C4-2B (cell line): ENCODE data around the gene USP31.

Experiments used
- H3K27ac ChIP-seq: fragments of 450-650 bp; 2 replicates; pipeline ENCODE4 v1.5.1; 2017
- CTCF ChIP-seq: fragments of 450-650 bp; conservative IDR thresholded peaks from 2 replicates; pipeline ENCODE4 v1.5.1; 2017; ENCODE audit warnings: mild to moderate bottlenecking
- ZFX ChIP-seq: fragments of 450-650 bp; IDR thresholded peaks from 2 replicates; pipeline ENCODE4 v1.6.1; 2017

The USP31 gene

DNA sequence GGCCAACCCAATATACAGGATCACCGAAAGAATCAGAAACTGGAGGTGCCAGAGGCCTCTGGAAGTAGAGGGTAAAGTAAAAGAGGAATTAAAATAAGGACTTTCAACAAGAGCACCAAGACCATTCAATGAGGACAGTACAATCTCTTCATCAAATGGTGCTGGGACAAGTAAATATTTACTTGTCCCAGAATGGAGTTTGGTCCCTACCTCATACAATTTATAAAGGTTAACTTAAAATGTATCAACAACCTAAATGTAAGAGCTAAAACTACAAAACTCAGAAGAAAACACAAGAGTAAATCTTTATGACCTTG lies 56.5 kb downstream of the USP31 start:
- TF ChIP-seq ZFX, result no peak
- TF ChIP-seq CTCF, result no peak
- H3K27ac ChIP-seq, result no peak overlapping the region

- H3K27ac ChIP-seq, result no peak overlapping the region
- no peak for TF ChIP-seq ZFX
Observed at GRCh38 chr16:23092072-23092800, 57.0 kb downstream of the USP31 start.

GRCh38 chr16:23089111-23089510 lies 60.1 kb downstream of the USP31 start:
- TF ChIP-seq CTCF, result no peak
- TF ChIP-seq ZFX, result no peak

GRCh38 chr16:23088018-23088417 lies 61.2 kb downstream of the USP31 start:
- TF ChIP-seq CTCF (no peak), ZFX (no peak)
- H3K27ac ChIP-seq, result no peak overlapping the region

More at GRCh38 chr16:23089111-23089510, 60.1 kb downstream of the USP31 start:
- no peak overlapping the region for H3K27ac ChIP-seq

DNA sequence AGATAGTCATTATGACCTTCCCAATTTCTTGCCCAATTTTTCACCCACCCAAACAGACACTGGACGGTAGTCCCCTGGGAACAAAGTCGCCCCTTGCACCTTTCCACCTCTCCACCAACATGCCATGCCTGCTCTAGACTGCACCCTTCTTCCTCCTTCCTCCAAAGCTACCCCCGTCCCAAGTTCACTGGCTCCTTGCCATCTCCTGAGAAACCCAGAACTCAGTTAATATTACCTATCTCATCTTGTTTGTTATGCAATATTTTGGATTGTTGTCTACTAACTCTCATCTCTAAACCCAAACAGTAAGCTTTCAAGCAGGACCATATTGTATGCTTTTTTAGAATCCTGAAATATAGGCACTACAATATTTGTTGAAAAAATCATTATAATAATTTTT lies 63.3 kb downstream of the USP31 start:
- TF ChIP-seq CTCF, result no peak
- TF ChIP-seq ZFX, result no peak
- H3K27ac ChIP-seq, result no peak overlapping the region

DNA sequence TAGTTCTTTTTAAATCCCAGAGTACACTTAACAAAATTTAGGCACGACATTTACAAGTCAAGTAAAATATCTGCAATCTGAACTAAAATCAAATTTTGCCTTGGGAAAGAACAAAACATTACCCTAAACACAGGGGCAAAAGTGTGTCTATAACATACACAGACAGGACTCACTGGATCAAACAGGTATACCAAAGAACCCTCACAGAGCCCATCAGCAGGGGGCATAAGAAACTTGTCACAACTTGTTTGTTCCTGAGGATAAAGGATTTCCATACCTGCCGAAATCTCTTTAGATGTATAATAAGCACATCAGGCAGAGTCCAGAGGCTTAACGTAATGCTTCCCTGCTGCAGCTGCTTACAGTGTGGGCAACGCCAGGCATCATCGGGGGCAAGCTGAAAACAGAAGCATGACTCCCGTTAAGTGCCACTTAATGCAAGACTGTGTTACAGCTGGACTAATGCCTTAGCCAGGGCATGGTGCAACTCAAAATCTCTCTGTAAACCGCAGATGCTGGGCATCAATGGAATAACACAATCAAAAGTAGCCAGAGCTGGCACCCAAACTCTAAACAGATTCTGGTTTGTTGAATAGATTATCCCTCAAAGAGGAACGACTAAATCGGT lies 67.0 kb downstream of the USP31 start:
- TF ChIP-seq CTCF (no peak), ZFX (no peak)
- H3K27ac ChIP-seq, result no peak overlapping the region

- no peak for TF ChIP-seq ZFX
- no peak for TF ChIP-seq CTCF
- no peak overlapping the region for H3K27ac ChIP-seq
Observed at GRCh38 chr16:23081675-23082119, 67.6 kb downstream of the USP31 start.

GRCh38 chr16:23080747-23081146 lies 68.5 kb downstream of the USP31 start:
- no peak overlapping the region; the same call in 1 of the 2 replicates for H3K27ac ChIP-seq

More at GRCh38 chr16:23080747-23081146, 68.5 kb downstream of the USP31 start:
- TF ChIP-seq CTCF (no peak), ZFX (no peak)
